Measurements from ENCODE around the gene KCNJ6. TPM values are rescaled to one million over a fixed set of nuclear protein-coding genes. Genes with fewer than 3 reads are reported as not detected.

Gene KCNJ6
- total and polyA plus RNA-seq, 9 of the 15 experiments (the other 6 are each of a cell fraction or from before 2014, with no cell fraction given), result 0.06 to 0.21 (median 0.13) TPM; not detected in 1

DNA sequence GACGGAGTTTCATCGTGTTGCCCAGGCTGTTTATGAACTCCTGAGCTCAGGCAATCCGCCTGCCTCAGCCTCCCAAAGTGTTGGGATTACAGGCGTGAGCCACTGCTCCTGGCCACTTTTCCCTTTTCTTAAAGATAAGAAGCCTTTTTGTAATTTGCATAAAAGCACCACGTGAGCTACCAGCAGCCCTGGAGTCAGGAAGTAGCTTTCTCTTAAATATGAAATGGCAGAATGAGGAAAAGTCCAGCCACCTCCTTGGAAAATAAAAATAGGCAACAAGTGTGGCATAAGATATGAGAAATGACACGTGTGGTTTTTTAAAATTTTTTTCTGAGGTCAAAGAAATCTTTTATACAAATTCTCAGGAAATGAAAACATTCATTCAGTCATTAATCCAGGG is 289.9 kb downstream of the KCNJ6 start:
- Histone ChIP-seq H3K4me2 (ENCODE audit: insufficient read depth, low read length) (no peak overlapping the region), H3K27ac (ENCODE audit: extremely low read depth, low read depth, low read length) (no peak overlapping the region), H3K9me3 (replicated peaks; ENCODE audit: control insufficient read depth, insufficient read depth, low read depth, low read length) (0 out of 2 replicates have a peak, but pooled peaks cover 2% of the 10 kb centered on the region), H3K9ac (ENCODE audit: insufficient read depth in 1 of 2, low read depth in 2 of 2, low read length in 2 of 2) (no peak overlapping the region), H3K36me3 (ENCODE audit: control insufficient read depth, insufficient read depth, low read length) (no peaks in the 10 kb centered on the region), H3K27me3 (ENCODE audit: control insufficient read depth in 2 of 2, insufficient read depth in 2 of 2, low read length in 2 of 2) (peaks cover 3 to 6% of the 10 kb centered on the region in 2 experiments; a peak in 2 of 5 replicates), H4K20me1 (replicated peaks; ENCODE audit: control insufficient read depth, insufficient read depth, low read length) (no peaks in the 10 kb centered on the region), H2AFZ (ENCODE audit: low read depth, low read length) (peak overlapping the region; percentile 65), H3K9me1 (ENCODE audit: control insufficient read depth, insufficient read depth, low read length) (no peaks in the 10 kb centered on the region), H3K4me3 (no peak overlapping the region), H3K79me2 (ENCODE audit: control insufficient read depth, insufficient read depth, low read length) (no peaks in the 10 kb centered on the region), H3K4me1 (replicated peaks in 1 of 2; ENCODE audit: control insufficient read depth in 2 of 2, insufficient read depth in 2 of 2, low read length in 2 of 2) (peaks cover 0 to 6% of the 10 kb centered on the region in 2 experiments; a peak in 3 of 5 replicates)
- peak; percentile 72 for ATAC-seq
- POLR2A ChIA-PET, result interaction anchor here (0.6 to 0.7 kb wide), 2 partner anchors 294 to 327 kb away, joined by 3 read pairs; no protein-coding TSS in a partner anchor
- DNase-seq (ENCODE audit: extremely low read depth in 1 of 4, low spot score in 3 of 4), result peak in 1 of 4 experiments; percentile 25
- in situ Hi-C loops (cut with MboI), result no loop called here
- no peak for FAIRE-seq
- intact Hi-C loops (cut with micrococcal nuclease), result no loop called here
- WGBS (ENCODE audit: insufficient coverage, low coverage, missing lambda C conversion rate), result 16% methylated on average over 6 of the region's 6 CpGs
- no TSS peak for BruUV-seq (replicated peaks)
- CTCF ChIA-PET (ENCODE audit: low intra/inter-chr PET ratio), result interaction anchor here (0.6 kb wide), 1 partner anchor 901 kb away, joined by 5 read pairs; no protein-coding TSS in a partner anchor
- TF ChIP-seq GTF2A2 (tag; IDR thresholded peaks at IDR 0.05) (0 out of 2 replicates have a peak, but pooled peaks have one; percentile 5), NFIX (CRISPR knock-in tag; IDR thresholded peaks at IDR 0.05; ENCODE audit: low read depth) (no peak), SETDB1 (IDR thresholded peaks at IDR 0.05; ENCODE audit: low read length) (no peak), USF1 (CRISPR knock-in tag; IDR thresholded peaks at IDR 0.05) (peak; percentile 71), MGA (IDR thresholded peaks at IDR 0.05) (0 out of 2 replicates have a peak, but pooled peaks have one; percentile 20), ADNP (tag; IDR thresholded peaks at IDR 0.05) (no peak), CCAR2 (IDR thresholded peaks at IDR 0.05; ENCODE audit: low read depth, low read length) (no peak), EP400 (IDR thresholded peaks at IDR 0.05) (no peak), XRCC3 (IDR thresholded peaks at IDR 0.05) (no peak)

Measured in K562 (cell line).